Loucy (cell line): ENCODE data around the gene GRM7.

Source experiments
- H2AFZ ChIP-seq: fragments of 200-600 bp; sonication (generic); 2 replicates; pipeline ENCODE4 v1.6.0; 2016; ENCODE audit warnings: antibody characterized with exemption, mild to moderate bottlenecking, low read length, moderate library complexity
- H3F3A ChIP-seq: fragments of 200-600 bp; 2 replicates; pipeline ENCODE4 v1.6.0; 2016; ENCODE audit warnings: antibody characterized with exemption, low read depth, mild to moderate bottlenecking
- H3K27me3 ChIP-seq: fragments of 200-600 bp; sonication (generic); 2 replicates; pipeline ENCODE4 v1.6.1; 2014; ENCODE audit warnings: low read length, mild to moderate bottlenecking; ENCODE audit not compliant: insufficient read depth, poor library complexity, severe bottlenecking
- H3K36me3 ChIP-seq: fragments of 200-600 bp; sonication (generic); 2 replicates; pipeline ENCODE4 v1.6.1; 2016; ENCODE audit warnings: low read length; ENCODE audit not compliant: insufficient read depth
- H3K4me1 ChIP-seq: fragments of 200-600 bp; sonication (generic); 2 replicates; pipeline ENCODE4 v1.5.1; 2014; ENCODE audit warnings: low read length, mild to moderate bottlenecking; ENCODE audit not compliant: insufficient read depth, poor library complexity, severe bottlenecking
- H3K4me2 ChIP-seq: fragments of 200-600 bp; sonication (generic); 2 replicates; pipeline ENCODE4 v1.6.0; 2014; ENCODE audit warnings: antibody characterized with exemption, low read length, low read depth, mild to moderate bottlenecking; ENCODE audit not compliant: poor library complexity, severe bottlenecking
- H3K4me3 ChIP-seq: fragments of 200-600 bp; sonication (generic); 2 replicates; pipeline ENCODE4 v1.5.1; 2014; ENCODE audit warnings: low read length, mild to moderate bottlenecking, mixed read lengths; ENCODE audit not compliant: poor library complexity, severe bottlenecking
- H3K79me2 ChIP-seq: fragments of 200-600 bp; sonication (generic); 2 replicates; pipeline ENCODE4 v1.6.1; 2014; ENCODE audit warnings: low read length; ENCODE audit not compliant: insufficient read depth
- H3K9ac ChIP-seq: fragments of 200-600 bp; sonication (generic); 2 replicates; pipeline ENCODE4 v1.6.0; 2014; ENCODE audit warnings: mild to moderate bottlenecking, low read depth, low read length, moderate library complexity; ENCODE audit not compliant: poor library complexity, severe bottlenecking
- H3K9me2 ChIP-seq: fragments of 200-600 bp; sonication (generic); replicated peaks from 2 replicates; pipeline ENCODE4 v1.6.1; 2016; ENCODE audit warnings: low read depth, low read length, mixed read lengths
- H3K9me3 ChIP-seq: fragments of 200-600 bp; sonication (generic); 2 replicates; pipeline ENCODE4 v1.6.1; 2014; ENCODE audit warnings: mild to moderate bottlenecking, antibody characterized with exemption, low read length, low read depth; ENCODE audit not compliant: insufficient read depth
- H4K20me1 ChIP-seq: fragments of 200-600 bp; sonication (generic); 2 replicates; pipeline ENCODE4 v1.6.0; 2014; ENCODE audit warnings: antibody characterized with exemption, low read length, mild to moderate bottlenecking; ENCODE audit not compliant: insufficient read depth, poor library complexity, severe bottlenecking
- CTCF ChIP-seq: fragments of 200-600 bp; sonication (generic); conservative IDR thresholded peaks from 2 replicates; pipeline ENCODE4 v1.5.1; 2014; ENCODE audit warnings: mild to moderate bottlenecking, antibody characterized with exemption, low read length
- EZH2phosphoT487 ChIP-seq: fragments of 200-600 bp; IDR thresholded peaks from 2 replicates; pipeline ENCODE4 v1.6.1; 2018; ENCODE audit warnings: antibody characterized with exemption, mild to moderate bottlenecking, moderate library complexity, borderline replicate concordance

GRM7 gene

GRCh38 chr3:6857510-6857909, 3.4 kb upstream of the GRM7 start:
- no peaks in the 10 kb centered on the region for H3K9me3 ChIP-seq
- no peak overlapping the region for H3K9ac ChIP-seq
- H3K4me2 ChIP-seq, result no peak overlapping the region
- no peaks in the 10 kb centered on the region for H4K20me1 ChIP-seq
- H3K27me3 ChIP-seq, result no peaks in the 10 kb centered on the region
- no peaks in the 10 kb centered on the region for H3K79me2 ChIP-seq
- no peaks in the 10 kb centered on the region for H3K4me1 ChIP-seq
- H3F3A ChIP-seq, result no peaks in the 10 kb centered on the region
- H3K36me3 ChIP-seq, result no peaks in the 10 kb centered on the region
- no peak overlapping the region for H3K4me3 ChIP-seq
- TF ChIP-seq CTCF, result no peak
- no peak for TF ChIP-seq EZH2phosphoT487
- H3K9me2 ChIP-seq, result no peaks in the 10 kb centered on the region
- H2AFZ ChIP-seq, result no peak overlapping the region

- Histone ChIP-seq H3K4me3 (no peak overlapping the region), H3K9me2 (no peaks in the 10 kb centered on the region), H3K9ac (no peak overlapping the region), H3K9me3 (no peaks in the 10 kb centered on the region), H3K4me1 (no peaks in the 10 kb centered on the region), H2AFZ (no peak overlapping the region), H3F3A (no peaks in the 10 kb centered on the region), H3K79me2 (no peaks in the 10 kb centered on the region), H3K27me3 (no peaks in the 10 kb centered on the region), H3K4me2 (no peak overlapping the region), H4K20me1 (no peaks in the 10 kb centered on the region), H3K36me3 (no peaks in the 10 kb centered on the region)
- TF ChIP-seq CTCF (no peak), EZH2phosphoT487 (no peak)
These were observed 564 bp upstream of the GRM7 start for GRCh38 chr3:6860149-6860953.

GRCh38 chr3:6861625-6862000, 698 bp downstream of the GRM7 start:
- H3K27me3 ChIP-seq, result no peaks in the 10 kb centered on the region
- H3K79me2 ChIP-seq, result no peaks in the 10 kb centered on the region
- H3F3A ChIP-seq, result no peaks in the 10 kb centered on the region
- no peaks in the 10 kb centered on the region for H3K36me3 ChIP-seq
- no peak overlapping the region for H3K4me2 ChIP-seq
- no peaks in the 10 kb centered on the region for H3K9me2 ChIP-seq
- H3K9me3 ChIP-seq, result no peaks in the 10 kb centered on the region
- H3K4me3 ChIP-seq, result no peak overlapping the region
- no peak overlapping the region for H3K9ac ChIP-seq
- no peaks in the 10 kb centered on the region for H4K20me1 ChIP-seq
- TF ChIP-seq EZH2phosphoT487, result no peak
- TF ChIP-seq CTCF, result no peak
- H2AFZ ChIP-seq, result no peak overlapping the region
- H3K4me1 ChIP-seq, result no peaks in the 10 kb centered on the region
